ENCODE measurements around the gene BCR.

GRCh38 chr22:23236440-23237184, 56.3 kb downstream of the BCR start:
- TF ChIP-seq ZNF274 (IDR thresholded peaks at IDR 0.05; ENCODE audit: low read depth, low read length) (no peak), SUZ12 (IDR thresholded peaks at IDR 0.05; ENCODE audit: extremely low read depth, insufficient read depth, insufficient read length) (no peak)

Data from NT2/D1 (cell line).